CD4-positive, alpha-beta T cell (primary cell): ENCODE data around the gene HID1. TPM values are rescaled to one million over a fixed set of nuclear protein-coding genes. Genes with fewer than 3 reads are reported as not detected.

Source experiments
- ATAC-seq: fragments of 200-7000 bp; cut with Tn5 transposase; one replicate; pipeline ENCODE4 v1.10.0; 2022; ENCODE audit warnings: mild to moderate bottlenecking; ENCODE audit not compliant: poor library complexity
- CTCF ChIA-PET: fragments of 350-600 bp; sonication (Branson Sonifier 250); formaldehyde crosslinking; loops from one replicate; lab custom pipeline; 2021; ENCODE audit warnings: antibody characterized with exemption, inconsistent platforms; lab: Charles Lee
- POLR2A ChIA-PET: fragments of 350-600 bp; sonication (Branson Sonifier 250); formaldehyde crosslinking; loops from one replicate; lab custom pipeline; 2021; ENCODE audit warnings: antibody characterized with exemption, inconsistent platforms; lab: Charles Lee
- DNase-seq, 14 experiments: peaks; one replicate each; pipeline ENCODE4 v3.0.0-alpha.2; 2013 to 2020; ENCODE audit warnings: mixed read lengths in 2 of 14
- H3K27ac ChIP-seq, 2 donors: one replicate each; pipeline versions ENCODE4 v1.5.1 to v1.7.0; 2013; ENCODE audit warnings: low read length in 2 of 2, low read depth in 1 of 2, mild to moderate bottlenecking in 1 of 2
- H3K27me3 ChIP-seq, 2 experiments: 1 replicate in 1 of 2; 2 replicates in 1 of 2; pipeline versions ENCODE4 v1.6.1 to v1.7.0; 2013; ENCODE audit warnings: low read length in 2 of 2, control low read depth in 1 of 2, mild to moderate bottlenecking in 1 of 2, moderate library complexity in 1 of 2; ENCODE audit not compliant: insufficient read depth in 2 of 2, control insufficient read depth in 1 of 2
- H3K36me3 ChIP-seq: one replicate; pipeline ENCODE4 v1.6.1; 2013; ENCODE audit warnings: low read length, control low read depth; ENCODE audit not compliant: insufficient read depth
- H3K4me1 ChIP-seq: one replicate; pipeline ENCODE4 v1.6.1; 2013; ENCODE audit warnings: low read length, control low read depth; ENCODE audit not compliant: insufficient read depth
- H3K4me3 ChIP-seq: one replicate; pipeline ENCODE4 v1.5.1; 2013; ENCODE audit warnings: mild to moderate bottlenecking, low read length, moderate library complexity
- H3K9me3 ChIP-seq, 2 experiments: 1 replicate in 1 of 2; 2 replicates in 1 of 2; pipeline versions ENCODE4 v1.6.1 to v1.7.0; 2013; ENCODE audit warnings: low read length in 2 of 2, mild to moderate bottlenecking in 2 of 2, control low read depth in 1 of 2, moderate library complexity in 1 of 2; ENCODE audit not compliant: control insufficient read depth in 1 of 2, insufficient read depth in 1 of 2
- H3K27ac Mint-ChIP-seq: one replicate; pipeline ENCODE4 v1.8.0; 2020; ENCODE audit warnings: mixed read lengths
- H3K27me3 Mint-ChIP-seq: one replicate; pipeline ENCODE4 v1.8.0; 2021; ENCODE audit warnings: mixed read lengths
- H3K36me3 Mint-ChIP-seq: one replicate; pipeline ENCODE4 v1.8.0; 2021; ENCODE audit warnings: low read depth, mixed read lengths
- H3K4me1 Mint-ChIP-seq: one replicate; pipeline ENCODE4 v1.8.0; 2021; ENCODE audit warnings: low read depth, mixed read lengths
- H3K4me3 Mint-ChIP-seq: one replicate; pipeline ENCODE4 v1.8.0; 2020; ENCODE audit warnings: mild to moderate bottlenecking, mixed read lengths
- H3K9me3 Mint-ChIP-seq: one replicate; pipeline ENCODE4 v1.8.0; 2020; ENCODE audit warnings: mixed read lengths
- CTCF ChIP-seq: fragments of 200-600 bp; IDR thresholded peaks from one replicate; pipeline ENCODE4 v1.8.0; 2022; ENCODE audit warnings: antibody characterized with exemption, mild to moderate bottlenecking
- intact Hi-C, 2 experiments: fragments of 100-400 bp; cut with DNase I in 1 of 2; cut with micrococcal nuclease in 1 of 2; formaldehyde crosslinking; loops; one replicate each; pipeline versions ENCODE4 v1.15.1 to v1.9.0; 2023 to 2025; cut with DNase I, micrococcal nuclease
- total RNA-seq, 174 experiments: library from RNA in 2 of 174; stranded (reverse) in 2 of 174; gene quantifications; one replicate each; pipeline ENCODE4 v1.2.3 and lab custom pipeline; 2021 to 2026

HID1 gene
- total RNA-seq, 2 experiments from 2014 or later: 31.8 to 31.9 TPM

GRCh38 chr17:74951680-74952421, 20.7 kb downstream of the HID1 start:
- H3K9me3 ChIP-seq: peaks cover 0 to 3% of the 10 kb centered on the region in 2 experiments
- peaks cover 5% of the 10 kb centered on the region for H3K27me3 Mint-ChIP-seq
- no peaks in the 10 kb centered on the region for H3K4me1 ChIP-seq
- TF ChIP-seq CTCF: no peak
- ChIA-PET POLR2A (no interaction called here), CTCF (no interaction called here)
- ATAC-seq (no peak), DNase-seq (no peak)
- no peak overlapping the region for H3K4me3 Mint-ChIP-seq
- intact Hi-C loops: loop anchor here in 1 of 2 experiments (10.0 kb wide), 1 partner anchor 157 kb away; no protein-coding TSS in a partner anchor
- no peak overlapping the region for H3K27ac Mint-ChIP-seq
- H3K9me3 Mint-ChIP-seq: no peaks in the 10 kb centered on the region
- no peaks in the 10 kb centered on the region for H3K36me3 Mint-ChIP-seq
- H3K36me3 ChIP-seq: no peaks in the 10 kb centered on the region
- H3K27ac ChIP-seq: no peak overlapping the region
- H3K4me3 ChIP-seq: no peak overlapping the region
- H3K27me3 ChIP-seq: no peaks in the 10 kb centered on the region
- no peaks in the 10 kb centered on the region for H3K4me1 Mint-ChIP-seq

- POLR2A ChIA-PET: no interaction called here
- no peak overlapping the region for H3K4me3 ChIP-seq
These were observed 21.5 kb downstream of the HID1 start for GRCh38 chr17:74951065-74951464.

GRCh38 chr17:74950207-74950606, 22.4 kb downstream of the HID1 start:
- Mint-ChIP-seq H3K27ac (no peak overlapping the region), H3K4me3 (no peak overlapping the region), H3K27me3 (peaks cover 7% of the 10 kb centered on the region), H3K9me3 (no peaks in the 10 kb centered on the region), H3K36me3 (no peaks in the 10 kb centered on the region), H3K4me1 (no peaks in the 10 kb centered on the region)
- Histone ChIP-seq H3K27me3 (no peaks in the 10 kb centered on the region), H3K4me3 (no peak overlapping the region), H3K4me1 (no peaks in the 10 kb centered on the region), H3K27ac (no peak overlapping the region), H3K36me3 (no peaks in the 10 kb centered on the region), H3K9me3 (peaks cover 0 to 3% of the 10 kb centered on the region in 2 experiments)
- ATAC-seq: no peak
- POLR2A ChIA-PET: no interaction called here
- no peak for TF ChIP-seq CTCF
- CTCF ChIA-PET: no interaction called here
- DNase-seq: no peak
- intact Hi-C loops: loop anchor here in 1 of 2 experiments (10.0 kb wide), 1 partner anchor 155 kb away; no protein-coding TSS in a partner anchor

More at GRCh38 chr17:74951065-74951464, 21.5 kb downstream of the HID1 start:
- Histone ChIP-seq H3K36me3 (no peaks in the 10 kb centered on the region), H3K27ac (no peak overlapping the region), H3K4me1 (no peaks in the 10 kb centered on the region), H3K9me3 (peaks cover 0 to 3% of the 10 kb centered on the region in 2 experiments), H3K27me3 (no peaks in the 10 kb centered on the region)
- Mint-ChIP-seq H3K9me3 (no peaks in the 10 kb centered on the region), H3K36me3 (no peaks in the 10 kb centered on the region), H3K4me1 (no peaks in the 10 kb centered on the region), H3K27ac (no peak overlapping the region), H3K27me3 (peaks cover 5% of the 10 kb centered on the region), H3K4me3 (no peak overlapping the region)
- CTCF ChIA-PET: no interaction called here
- TF ChIP-seq CTCF: no peak
- DNase-seq (no peak), ATAC-seq (no peak)
- intact Hi-C loops: loop anchor here in 1 of 2 experiments (10.0 kb wide), 1 partner anchor 156 kb away; no protein-coding TSS in a partner anchor
